Gastroesophageal sphincter (tissue), 4 donors: ENCODE results near the gene DBNDD2. TPM values are rescaled to one million over a fixed set of nuclear protein-coding genes. Genes with fewer than 3 reads are reported as not detected.

Source experiments
- ATAC-seq: fragments of 150-250 bp; one replicate; pipeline ENCODE4 v1.9.1; 2016; ENCODE audit warnings: mild to moderate bottlenecking, moderate library complexity
- H3K27ac ChIP-seq, 4 donors: fragments of 200-600 bp; sonication (generic) in 3 of 4; 1 replicate in 3 of 4; 2 replicates in 1 of 4; pipeline ENCODE4 v1.5.1; 2016 to 2019
- H3K27me3 ChIP-seq: fragments of 200-600 bp; sonication (generic); one replicate; pipeline ENCODE4 v1.5.1; 2019
- H3K36me3 ChIP-seq, 2 donors: fragments of 200-600 bp; sonication (generic); one replicate each; pipeline ENCODE4 v1.5.1; 2019; ENCODE audit warnings: control low read depth in 1 of 2
- H3K4me1 ChIP-seq, 3 donors: fragments of 200-600 bp; sonication (generic); 1 replicate in 2 of 3; 2 replicates in 1 of 3; pipeline ENCODE4 v1.5.1; 2016 to 2019; ENCODE audit warnings: control low read depth in 2 of 3
- H3K4me3 ChIP-seq, 2 donors: fragments of 200-600 bp; sonication (generic); one replicate each; pipeline ENCODE4 v1.5.1; 2019; ENCODE audit warnings: mild to moderate bottlenecking in 1 of 2, moderate library complexity in 1 of 2
- H3K9me3 ChIP-seq, 3 donors: fragments of 200-600 bp; sonication (generic); one replicate each; pipeline ENCODE4 v1.5.1; 2017 to 2019; ENCODE audit warnings: control low read depth in 2 of 3
- EP300 ChIP-seq: sonication (generic); formaldehyde crosslinking; IDR thresholded peaks from one replicate; pipeline ENCODE4 v1.6.1; 2017; ENCODE audit warnings: antibody characterized with exemption, mild to moderate bottlenecking
- POLR2A ChIP-seq, 2 donors: fragments of 450-650 bp; IDR thresholded peaks; one replicate each; pipeline ENCODE4 v1.6.1; 2017; ENCODE audit warnings: antibody characterized with exemption in 2 of 2, mild to moderate bottlenecking in 2 of 2, moderate library complexity in 1 of 2
- POLR2AphosphoS5 ChIP-seq: sonication (generic); formaldehyde crosslinking; IDR thresholded peaks from one replicate; pipeline ENCODE4 v1.6.1; 2017; ENCODE audit warnings: antibody characterized with exemption
- WGBS, 2 donors: methylation state at CpG; one replicate each; pipeline ENCODE4 v1.1.5; 2018; ENCODE audit warnings: low coverage in 1 of 2; 5-methylcytosine and 5-hydroxymethylcytosine counted together
- total RNA-seq, 4 donors: library from RNA; depleted of rRNA; stranded (reverse); fragments of >200 nt; gene quantifications; one replicate each; pipeline ENCODE4 v1.1.0, GENCODE V29; 2016
- TF ChIP-seq, protein P1 (sequence below), 4 experiments: fragments of 200-600 bp in 2 of 4; fragments of 450-650 bp in 2 of 4; sonication (generic) in 1 of 4; IDR thresholded peaks; one replicate each; pipeline ENCODE4 v1.5.1; 2017 to 2019; ENCODE audit warnings: antibody characterized with exemption in 4 of 4, mild to moderate bottlenecking in 2 of 4, moderate library complexity in 2 of 4

Gene DBNDD2
- total RNA-seq, 4 donors from 2014 or later = 84.9 to 132 (median 106) TPM

GRCh38 chr20:45410887-45411286 is 2.8 kb downstream of the DBNDD2 start:
- no peaks in the 10 kb centered on the region for H3K27me3 ChIP-seq

GRCh38 chr20:45412653-45413052 is 4.6 kb downstream of the DBNDD2 start:
- 57 to 94% methylated on average over 1 to 2 of the region's 5 CpGs for WGBS, 2 donors
- no peak overlapping the region for H3K4me3 ChIP-seq
- TF ChIP-seq POLR2A (IDR thresholded peaks at IDR 0.05) = no peak
- TF ChIP-seq EP300 = no peak
- TF ChIP-seq, protein P1, sequence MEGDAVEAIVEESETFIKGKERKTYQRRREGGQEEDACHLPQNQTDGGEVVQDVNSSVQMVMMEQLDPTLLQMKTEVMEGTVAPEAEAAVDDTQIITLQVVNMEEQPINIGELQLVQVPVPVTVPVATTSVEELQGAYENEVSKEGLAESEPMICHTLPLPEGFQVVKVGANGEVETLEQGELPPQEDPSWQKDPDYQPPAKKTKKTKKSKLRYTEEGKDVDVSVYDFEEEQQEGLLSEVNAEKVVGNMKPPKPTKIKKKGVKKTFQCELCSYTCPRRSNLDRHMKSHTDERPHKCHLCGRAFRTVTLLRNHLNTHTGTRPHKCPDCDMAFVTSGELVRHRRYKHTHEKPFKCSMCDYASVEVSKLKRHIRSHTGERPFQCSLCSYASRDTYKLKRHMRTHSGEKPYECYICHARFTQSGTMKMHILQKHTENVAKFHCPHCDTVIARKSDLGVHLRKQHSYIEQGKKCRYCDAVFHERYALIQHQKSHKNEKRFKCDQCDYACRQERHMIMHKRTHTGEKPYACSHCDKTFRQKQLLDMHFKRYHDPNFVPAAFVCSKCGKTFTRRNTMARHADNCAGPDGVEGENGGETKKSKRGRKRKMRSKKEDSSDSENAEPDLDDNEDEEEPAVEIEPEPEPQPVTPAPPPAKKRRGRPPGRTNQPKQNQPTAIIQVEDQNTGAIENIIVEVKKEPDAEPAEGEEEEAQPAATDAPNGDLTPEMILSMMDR (IDR thresholded peaks at IDR 0.05) = no peak
- TF ChIP-seq POLR2AphosphoS5 = no peak
- H3K4me1 ChIP-seq = peaks cover 0 to 56% (median 21%) of the 10 kb centered on the region in 3 donors
- H3K27ac ChIP-seq = peak overlapping the region in 1 of 4 donors; percentile 7
- no peaks in the 10 kb centered on the region for H3K9me3 ChIP-seq
- H3K27me3 ChIP-seq = no peaks in the 10 kb centered on the region
- peaks cover 0 to 42% of the 10 kb centered on the region in 2 donors for H3K36me3 ChIP-seq
- ATAC-seq = no peak

More at GRCh38 chr20:45410887-45411286, 2.8 kb downstream of the DBNDD2 start:
- Histone ChIP-seq H3K9me3 (no peaks in the 10 kb centered on the region), H3K4me3 (no peak overlapping the region), H3K36me3 (peaks cover 0 to 42% of the 10 kb centered on the region in 2 donors), H3K4me1 (peaks cover 0 to 47% (median 8%) of the 10 kb centered on the region in 3 donors), H3K27ac (peak overlapping the region in 2 of 4 donors; percentile 98)
- no peak for TF ChIP-seq EP300
- TF ChIP-seq POLR2AphosphoS5 = no peak
- TF ChIP-seq, protein P1 (IDR thresholded peaks at IDR 0.05) = no peak
- TF ChIP-seq POLR2A (IDR thresholded peaks at IDR 0.05) = no peak
- ATAC-seq = no peak
- WGBS, 2 donors = 47 to 63% methylated on average over 7 to 8 of the region's 8 CpGs

- H3K4me3 ChIP-seq = no peak overlapping the region
- no peak overlapping the region for H3K27ac ChIP-seq
- TF ChIP-seq POLR2AphosphoS5 (no peak), POLR2A (IDR thresholded peaks at IDR 0.05) (no peak), EP300 (no peak)
- TF ChIP-seq, protein P1 (IDR thresholded peaks at IDR 0.05) = no peak
- ATAC-seq = no peak
- H3K27me3 ChIP-seq = no peaks in the 10 kb centered on the region
- peaks cover 0 to 56% (median 20%) of the 10 kb centered on the region in 3 donors for H3K4me1 ChIP-seq
- H3K36me3 ChIP-seq = peaks cover 0 to 41% of the 10 kb centered on the region in 2 donors
- 40% methylated on average over 1 of the region's 3 CpGs; no CpG with 5 or more reads in 1 of the 2 donors for WGBS, 2 donors
- H3K9me3 ChIP-seq = no peaks in the 10 kb centered on the region
These were observed 5.4 kb downstream of the DBNDD2 start for GRCh38 chr20:45413479-45413878.

GRCh38 chr20:45415822-45416637 is 7.9 kb downstream of the DBNDD2 start, which contains the start of gene PIGT:
Gene PIGT, plus strand, starts transcription at chr20:45416141. Its CDS starts 16 bp downstream, at chr20:45416157.
- H3K27ac ChIP-seq = peak within 1 kb of the TSS; percentile 85 to 90 (median 87)
- peaks cover 0 to 41% of the 10 kb centered on the region in 2 donors for H3K36me3 ChIP-seq
- H3K9me3 ChIP-seq = no peaks in the 10 kb centered on the region
- WGBS, 2 donors = 0% methylated on average over 2 to 10 of the region's 52 CpGs
- peaks cover 5 to 48% (median 34%) of the 10 kb centered on the region in 3 donors for H3K4me1 ChIP-seq
- TF ChIP-seq POLR2AphosphoS5 = peak; percentile 90
- TF ChIP-seq POLR2A (IDR thresholded peaks at IDR 0.05) = peak; percentile 88 to 89
- TF ChIP-seq EP300 = no peak
- TF ChIP-seq, protein P1 (IDR thresholded peaks at IDR 0.05) = peak in 1 of 4 experiments; percentile 17
- peak within 1 kb of the TSS; percentile 67 to 86 for H3K4me3 ChIP-seq
- no peaks in the 10 kb centered on the region for H3K27me3 ChIP-seq
- peak; percentile 76 for ATAC-seq
